Raji (cell line): ENCODE data around the gene MOB3C.

Experiments used
- POLR2A ChIP-seq: IDR thresholded peaks from 2 replicates; pipeline ENCODE4 v1.6.1; 2011; ENCODE audit warnings: low read depth, low read length, control low read depth; ENCODE audit not compliant: insufficient read depth

The MOB3C gene

DNA sequence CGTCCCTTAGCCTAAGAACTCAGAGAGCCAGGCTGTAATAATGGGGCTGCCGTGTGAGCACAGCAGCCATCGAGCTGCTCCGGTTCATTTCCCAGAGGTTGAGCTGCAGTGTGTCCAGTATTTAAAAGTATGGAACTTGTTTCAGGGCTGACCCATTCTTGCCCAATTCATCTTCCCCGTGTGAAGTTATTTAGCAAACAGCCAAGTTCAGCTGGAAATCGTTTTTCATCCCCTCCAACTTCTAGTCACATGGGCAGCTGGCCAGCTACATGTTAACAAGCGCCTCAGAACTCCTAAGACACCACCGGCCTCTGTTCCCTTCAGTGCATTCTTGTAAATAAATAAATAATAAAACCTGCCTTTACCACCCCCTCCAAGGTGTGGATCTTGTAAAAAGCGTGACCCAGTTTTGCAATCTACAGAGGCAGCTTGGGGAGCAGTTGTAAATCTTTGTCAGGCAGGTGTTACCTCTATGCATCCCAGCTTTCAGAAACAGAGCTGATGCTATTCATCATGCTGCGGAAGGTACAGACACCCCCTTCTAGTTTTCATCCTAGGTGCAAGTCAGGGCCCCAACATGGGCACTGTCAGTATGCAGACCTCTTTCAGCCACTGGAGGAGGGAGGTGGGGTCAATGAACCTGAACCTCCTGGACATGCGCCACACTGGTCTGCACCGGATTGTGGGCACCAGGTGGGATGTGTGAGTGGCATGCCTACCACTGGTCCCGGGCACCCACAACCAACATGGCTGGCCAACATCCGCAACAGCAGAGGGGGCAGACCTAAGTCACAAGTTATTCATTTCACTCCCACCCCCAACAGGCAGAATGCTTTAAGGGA is 46.5 kb downstream of the MOB3C start:
- TF ChIP-seq POLR2A: no peak

- no peak for TF ChIP-seq POLR2A
Measured at GRCh38 chr1:46569116-46569515, 47.5 kb downstream of the MOB3C start.

- TF ChIP-seq POLR2A: no peak
Measured at GRCh38 chr1:46568461-46568891, 48.1 kb downstream of the MOB3C start.

- TF ChIP-seq POLR2A: no peak
Measured at GRCh38 chr1:46563341-46563740, 53.3 kb downstream of the MOB3C start.

- TF ChIP-seq POLR2A: no peak
Measured at GRCh38 chr1:46562498-46562897, 54.1 kb downstream of the MOB3C start.

DNA sequence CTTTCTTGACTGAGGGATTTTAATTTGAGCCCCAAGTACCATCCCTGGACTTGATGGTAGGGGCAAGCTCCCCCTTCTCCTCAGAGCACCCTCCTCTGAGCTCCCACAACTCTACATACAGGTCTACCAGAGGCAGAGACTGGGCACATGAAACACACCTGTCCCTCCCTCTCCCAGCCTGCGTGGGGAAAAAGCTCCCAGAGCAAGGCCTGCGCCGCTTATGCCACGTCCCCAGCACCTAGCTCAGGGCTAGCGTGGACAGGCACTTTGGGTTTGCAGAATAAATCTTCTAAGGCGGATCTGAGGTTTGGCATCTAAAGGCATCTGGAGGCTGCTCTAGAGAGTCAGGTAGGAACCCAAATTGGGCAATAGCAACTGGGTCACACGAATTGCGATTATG is 57.6 kb downstream of the MOB3C start:
- TF ChIP-seq POLR2A: no peak

DNA sequence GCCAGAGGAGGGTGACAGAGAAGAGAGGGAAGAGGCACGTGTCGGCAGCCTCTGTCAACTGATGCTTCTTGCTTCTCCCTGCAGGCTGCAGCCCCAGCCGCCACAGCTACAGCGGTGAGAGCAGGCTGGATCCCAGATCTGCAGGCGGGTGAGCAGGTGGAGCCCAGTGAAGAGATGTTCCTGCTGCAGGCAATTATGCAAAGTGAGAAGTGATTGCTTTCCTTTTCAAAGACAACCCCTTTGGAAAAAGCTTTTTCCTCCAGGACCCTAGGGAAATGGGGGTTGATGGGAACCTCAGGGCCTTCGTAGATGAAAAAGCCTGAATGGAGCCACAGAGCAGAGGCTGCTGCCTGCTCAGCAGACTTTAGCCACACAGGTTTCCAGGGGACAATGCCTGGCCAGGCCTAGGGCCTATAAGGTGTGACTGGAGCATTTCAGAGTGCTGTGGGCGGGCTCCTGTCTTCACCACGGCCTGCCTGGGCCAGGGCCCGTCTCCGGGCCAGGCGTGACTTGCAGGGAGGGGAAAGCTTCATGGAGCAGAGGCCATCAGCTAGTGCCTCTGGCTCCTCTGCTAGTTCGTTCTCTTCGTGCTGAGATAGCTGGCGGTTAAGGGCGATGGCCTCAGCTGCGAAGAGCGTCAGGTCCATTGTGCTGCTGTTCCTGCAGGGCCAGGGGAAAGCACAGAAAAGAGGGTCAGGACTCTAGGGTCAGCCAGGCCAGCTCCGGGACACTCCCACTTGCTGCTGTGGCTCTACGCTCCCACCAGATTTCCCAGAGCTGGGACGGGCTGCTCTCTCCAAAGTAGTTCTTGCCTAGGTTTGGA is 58.3 kb downstream of the MOB3C start:
- TF ChIP-seq POLR2A: no peak
